Vagina (tissue), 2 donors: ENCODE measurements around the gene SPOCK3.

Source experiments
- POLR2A ChIP-seq, 2 donors: fragments of 450-650 bp; IDR thresholded peaks; one replicate each; pipeline ENCODE4 v1.6.1; 2017; ENCODE audit warnings: antibody characterized with exemption in 2 of 2, mild to moderate bottlenecking in 2 of 2, moderate library complexity in 2 of 2
- POLR2AphosphoS5 ChIP-seq, 2 donors: sonication (generic); formaldehyde crosslinking; IDR thresholded peaks; one replicate each; pipeline ENCODE4 v1.9.0; 2017; ENCODE audit warnings: antibody characterized with exemption in 2 of 2, mild to moderate bottlenecking in 2 of 2, low read depth in 1 of 2; ENCODE audit not compliant: insufficient read depth in 1 of 2
- TF ChIP-seq, protein P1 (sequence below), 3 experiments: fragments of 450-650 bp in 2 of 3; fragments of 200-600 bp in 1 of 3; sonication (generic) in 1 of 3; IDR thresholded peaks; one replicate each; pipeline ENCODE4 v1.5.1; 2017 to 2019; ENCODE audit warnings: antibody characterized with exemption in 3 of 3, mild to moderate bottlenecking in 2 of 3, moderate library complexity in 2 of 3

DNA sequence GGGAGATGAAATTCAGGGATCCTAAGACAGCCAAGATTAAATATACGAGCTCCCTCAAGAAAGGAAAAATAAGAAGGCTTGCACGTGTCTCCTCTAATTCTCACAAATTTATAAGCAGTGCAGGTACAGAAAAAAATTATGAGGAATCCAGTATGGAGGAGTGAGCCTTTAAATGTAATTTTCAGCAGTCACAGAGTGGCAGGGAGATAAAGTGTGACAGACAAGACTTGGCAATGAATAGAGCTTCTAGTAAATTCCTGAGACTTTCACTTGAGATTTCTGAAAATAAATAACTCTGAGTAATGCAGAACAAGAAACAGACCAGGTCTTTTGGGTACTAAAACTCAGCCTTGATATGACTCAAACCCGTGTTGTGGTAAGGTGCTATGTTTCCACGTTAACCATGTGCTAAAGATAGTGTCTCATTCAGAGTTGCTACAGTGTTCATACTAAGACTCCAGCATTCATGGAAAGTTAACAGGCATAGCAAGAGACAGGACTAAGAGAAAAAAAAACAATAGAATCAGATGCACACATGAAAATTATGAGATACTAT, 119.8 kb downstream of the SPOCK3 start:
- TF ChIP-seq POLR2A (IDR thresholded peaks at IDR 0.05) (no peak), POLR2AphosphoS5 (IDR thresholded peaks at IDR 0.05; ENCODE audit: insufficient read depth in 1 of 2, low read depth in 1 of 2) (no peak)
- TF ChIP-seq, protein P1, sequence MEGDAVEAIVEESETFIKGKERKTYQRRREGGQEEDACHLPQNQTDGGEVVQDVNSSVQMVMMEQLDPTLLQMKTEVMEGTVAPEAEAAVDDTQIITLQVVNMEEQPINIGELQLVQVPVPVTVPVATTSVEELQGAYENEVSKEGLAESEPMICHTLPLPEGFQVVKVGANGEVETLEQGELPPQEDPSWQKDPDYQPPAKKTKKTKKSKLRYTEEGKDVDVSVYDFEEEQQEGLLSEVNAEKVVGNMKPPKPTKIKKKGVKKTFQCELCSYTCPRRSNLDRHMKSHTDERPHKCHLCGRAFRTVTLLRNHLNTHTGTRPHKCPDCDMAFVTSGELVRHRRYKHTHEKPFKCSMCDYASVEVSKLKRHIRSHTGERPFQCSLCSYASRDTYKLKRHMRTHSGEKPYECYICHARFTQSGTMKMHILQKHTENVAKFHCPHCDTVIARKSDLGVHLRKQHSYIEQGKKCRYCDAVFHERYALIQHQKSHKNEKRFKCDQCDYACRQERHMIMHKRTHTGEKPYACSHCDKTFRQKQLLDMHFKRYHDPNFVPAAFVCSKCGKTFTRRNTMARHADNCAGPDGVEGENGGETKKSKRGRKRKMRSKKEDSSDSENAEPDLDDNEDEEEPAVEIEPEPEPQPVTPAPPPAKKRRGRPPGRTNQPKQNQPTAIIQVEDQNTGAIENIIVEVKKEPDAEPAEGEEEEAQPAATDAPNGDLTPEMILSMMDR (IDR thresholded peaks at IDR 0.05): no peak
